ENCODE data around the gene WDR46. TPM values are rescaled to one million over a fixed set of nuclear protein-coding genes. Genes with fewer than 3 reads are reported as not detected.
A peak's percentile ranks its signal among the peaks of the same experiment; 100 is the strongest.

WDR46 gene
- total and polyA plus RNA-seq, 2 of the 13 experiments (the other 11 are each of a cell fraction or from before 2014, with no cell fraction given): 47.4 to 105 TPM

- no peak for TF ChIP-seq CENPX (CRISPR knock-in tag; IDR thresholded peaks at IDR 0.05)
- no peak for TF ChIP-seq ELK4 (CRISPR knock-in tag; IDR thresholded peaks at IDR 0.05; ENCODE audit: borderline replicate concordance)
- no peak for TF ChIP-seq ZNF30 (CRISPR knock-in tag; IDR thresholded peaks at IDR 0.05)
- no peak for TF ChIP-seq ZNF713 (CRISPR knock-in tag; IDR thresholded peaks at IDR 0.05)
- TF ChIP-seq THRA (CRISPR knock-in tag; IDR thresholded peaks at IDR 0.05; ENCODE audit: borderline replicate concordance): no peak
- TF ChIP-seq ZNF615 (CRISPR knock-in tag; IDR thresholded peaks at IDR 0.05; ENCODE audit: borderline replicate concordance): no peak
- no peak for TF ChIP-seq GABPA (IDR thresholded peaks at IDR 0.05; ENCODE audit: low read depth, low read length)
- no peak for TF ChIP-seq GABPA (CRISPR knock-in tag; IDR thresholded peaks at IDR 0.05; ENCODE audit: low read depth)
- TF ChIP-seq CEBPG (CRISPR knock-in tag; IDR thresholded peaks at IDR 0.05): 0 out of 2 replicates have a peak, but pooled peaks have one; percentile 22
- TF ChIP-seq KLF12 (CRISPR knock-in tag; IDR thresholded peaks at IDR 0.05; ENCODE audit: borderline replicate concordance): no peak
- TF ChIP-seq AKAP8 (CRISPR knock-in tag; IDR thresholded peaks at IDR 0.05): no peak
- no peak for TF ChIP-seq PRDM10 (CRISPR knock-in tag; IDR thresholded peaks at IDR 0.05; ENCODE audit: low read depth)
- no peak for TF ChIP-seq CBFB (CRISPR knock-in tag; IDR thresholded peaks at IDR 0.05)
- TF ChIP-seq FOXK2 (IDR thresholded peaks at IDR 0.05): no peak
- no peak for TF ChIP-seq ONECUT2 (CRISPR knock-in tag; IDR thresholded peaks at IDR 0.05)
- peak; percentile 39; the same call in 1 of the 2 replicates for TF ChIP-seq CBX5 (CRISPR knock-in tag; IDR thresholded peaks at IDR 0.05; ENCODE audit: borderline replicate concordance)
- TF ChIP-seq ZNF451 (CRISPR knock-in tag; IDR thresholded peaks at IDR 0.05): no peak
- TF ChIP-seq ZNF484 (CRISPR knock-in tag; IDR thresholded peaks at IDR 0.05; ENCODE audit: borderline replicate concordance, low read depth): no peak
- no peak for TF ChIP-seq RELA (CRISPR knock-in tag; IDR thresholded peaks at IDR 0.05)
- no peak for TF ChIP-seq ZNF670 (CRISPR knock-in tag; IDR thresholded peaks at IDR 0.05; ENCODE audit: borderline replicate concordance)
- TF ChIP-seq ZNF790 (CRISPR knock-in tag; IDR thresholded peaks at IDR 0.05; ENCODE audit: borderline replicate concordance): no peak
- no peak for TF ChIP-seq ATF3 (CRISPR knock-in tag; IDR thresholded peaks at IDR 0.05)
- TF ChIP-seq SP2 (CRISPR knock-in tag; IDR thresholded peaks at IDR 0.05): no peak
- TF ChIP-seq NFATC3 (CRISPR knock-in tag; IDR thresholded peaks at IDR 0.05): no peak
- no peak for TF ChIP-seq ZNF367 (CRISPR knock-in tag; IDR thresholded peaks at IDR 0.05; ENCODE audit: borderline replicate concordance)
Observed at GRCh38 chr6:33312361-33313104, 23.5 kb upstream of the WDR46 start (continued).
